Duodenal mucosa (tissue), 2 donors: ENCODE measurements around the gene SULT1A2.
"Not testable (repeated sequence)": the region's sequence is repeated elsewhere in the genome, so short reads cannot be mapped to it uniquely, and the experiment has no call there.

Source experiments
- H3K27ac ChIP-seq: one replicate; pipeline ENCODE4 v1.7.0; 2013; ENCODE audit warnings: low read depth, low read length
- H3K27me3 ChIP-seq, 2 donors: one replicate each; pipeline ENCODE4 v1.7.0; 2013; ENCODE audit warnings: low read length in 2 of 2, control low read depth in 1 of 2; ENCODE audit not compliant: insufficient read depth in 2 of 2, control insufficient read depth in 1 of 2
- H3K36me3 ChIP-seq, 2 donors: one replicate each; pipeline ENCODE4 v1.7.0; 2013; ENCODE audit warnings: low read length in 2 of 2, control low read depth in 1 of 2; ENCODE audit not compliant: insufficient read depth in 2 of 2, control insufficient read depth in 1 of 2
- H3K4me1 ChIP-seq, 2 donors: one replicate each; pipeline ENCODE4 v1.7.0; 2013; ENCODE audit warnings: low read length in 2 of 2, control low read depth in 1 of 2; ENCODE audit not compliant: insufficient read depth in 2 of 2, control insufficient read depth in 1 of 2
- H3K4me3 ChIP-seq, 2 donors: one replicate each; pipeline ENCODE4 v1.7.0; 2013; ENCODE audit warnings: low read length in 2 of 2, low read depth in 1 of 2
- H3K9ac ChIP-seq, 2 donors: one replicate each; pipeline ENCODE4 v1.7.0; 2013; ENCODE audit warnings: low read length in 2 of 2, low read depth in 1 of 2
- H3K9me3 ChIP-seq, 2 donors: one replicate each; pipeline ENCODE4 v1.7.0; 2013; ENCODE audit warnings: low read length in 2 of 2, control low read depth in 1 of 2; ENCODE audit not compliant: control insufficient read depth in 1 of 2

The SULT1A2 gene

DNA sequence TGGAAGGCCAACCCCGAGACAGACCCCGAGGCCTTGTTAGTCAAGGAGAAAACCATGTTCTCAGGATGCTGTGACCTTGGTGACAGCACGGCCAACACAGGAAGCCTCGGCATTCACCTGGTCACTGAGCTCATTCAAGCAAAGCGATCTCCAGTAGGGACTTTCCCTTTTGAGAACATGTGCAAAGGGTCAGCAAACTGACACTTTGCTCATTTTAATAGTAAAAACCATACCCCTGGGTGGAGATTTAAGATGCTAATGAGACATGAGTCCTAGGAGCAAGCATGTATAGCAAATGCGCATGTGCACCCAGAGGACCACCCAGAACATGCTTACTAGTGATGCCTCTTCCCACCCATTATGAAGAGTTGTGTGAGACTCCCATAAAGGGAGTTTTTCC is 5.7 kb upstream of the SULT1A2 start:
- Histone ChIP-seq H3K27ac (no peak overlapping the region), H3K9ac (no peak overlapping the region), H3K9me3 (no peaks in the 10 kb centered on the region), H3K27me3 (no peaks in the 10 kb centered on the region), H3K4me1 (peaks cover 4 to 8% of the 10 kb centered on the region in 2 donors), H3K36me3 (peaks cover 0 to 11% of the 10 kb centered on the region in 2 donors), H3K4me3 (no peak overlapping the region)

DNA sequence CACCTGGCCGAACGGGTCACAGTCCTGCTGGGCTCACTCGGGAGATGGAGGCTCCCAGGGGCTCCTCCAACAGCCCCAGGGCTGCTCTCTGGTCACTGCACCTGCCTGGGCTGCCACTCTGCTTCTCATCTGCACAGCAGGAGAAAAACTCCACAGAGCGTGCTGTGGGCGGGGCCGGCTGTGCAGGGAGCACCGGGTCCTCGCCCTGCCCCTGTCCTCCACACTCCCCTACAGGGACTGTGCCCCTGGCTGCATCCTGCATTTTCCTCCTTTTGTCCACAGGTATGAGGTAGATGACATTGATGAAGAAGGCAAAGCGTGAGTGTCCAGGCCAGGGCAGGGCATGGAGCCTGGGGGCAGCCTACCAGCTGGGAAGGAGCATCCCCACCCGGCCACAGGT is 5.2 kb upstream of the SULT1A2 start:
- H3K4me3 ChIP-seq, result not testable (repeated sequence)

DNA sequence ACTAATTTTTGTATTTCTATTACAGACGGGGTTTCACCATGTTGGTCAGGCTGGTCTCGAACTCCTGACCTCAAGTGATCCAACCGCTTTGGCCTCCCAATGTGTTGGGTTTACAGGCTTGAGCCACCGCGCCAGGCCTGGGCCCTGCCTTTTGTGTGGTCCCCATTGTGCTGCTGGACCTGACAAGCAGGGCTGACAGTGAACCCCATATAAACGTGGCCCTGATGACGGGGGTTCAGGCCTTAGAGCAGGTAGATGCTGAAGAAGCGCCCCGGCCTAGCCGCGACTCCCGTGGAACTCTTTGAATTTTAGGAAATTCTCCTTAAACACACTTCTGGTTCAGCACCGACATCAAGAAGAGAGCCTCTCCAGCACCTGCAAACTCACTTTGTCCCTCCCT is 4.7 kb upstream of the SULT1A2 start:
- not testable (repeated sequence) for H3K27ac ChIP-seq, H3K27me3 ChIP-seq, H3K9ac ChIP-seq, H3K4me3 ChIP-seq, H3K36me3 ChIP-seq, H3K9me3 ChIP-seq
- H3K4me1 ChIP-seq, result peaks cover 10 to 15% of the 10 kb centered on the region in 2 donors

More for the DNA sequence above, 5.2 kb upstream of the SULT1A2 start:
- not testable (repeated sequence) for H3K27ac ChIP-seq, H3K27me3 ChIP-seq, H3K36me3 ChIP-seq, H3K9ac ChIP-seq, H3K9me3 ChIP-seq
- peaks cover 8 to 13% of the 10 kb centered on the region in 2 donors for H3K4me1 ChIP-seq

DNA sequence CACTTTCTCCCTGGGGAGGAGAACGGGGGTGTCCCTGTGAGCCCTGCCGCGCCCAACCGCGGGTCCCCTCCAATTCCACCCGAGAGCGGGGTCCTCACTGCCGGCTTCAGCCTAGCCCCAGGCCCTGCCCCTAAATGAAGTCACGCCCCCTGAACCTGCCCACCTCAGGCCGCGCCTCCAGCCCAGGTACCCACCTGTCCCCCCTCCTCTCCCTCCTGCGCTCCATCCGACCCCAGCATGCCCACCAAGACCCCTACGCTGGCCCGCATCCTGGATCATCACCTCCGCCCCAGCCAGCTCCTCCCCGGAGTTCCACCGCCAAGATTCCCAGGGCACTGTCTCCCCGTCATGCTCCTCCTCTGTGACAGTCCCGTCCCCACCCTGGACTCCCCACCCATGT is 4.1 kb upstream of the SULT1A2 start:
- H3K4me3 ChIP-seq, H3K27ac ChIP-seq, H3K9me3 ChIP-seq, H3K27me3 ChIP-seq, H3K36me3 ChIP-seq, H3K9ac ChIP-seq: not testable (repeated sequence)
- H3K4me1 ChIP-seq, result peaks cover 10 to 15% of the 10 kb centered on the region in 2 donors

DNA sequence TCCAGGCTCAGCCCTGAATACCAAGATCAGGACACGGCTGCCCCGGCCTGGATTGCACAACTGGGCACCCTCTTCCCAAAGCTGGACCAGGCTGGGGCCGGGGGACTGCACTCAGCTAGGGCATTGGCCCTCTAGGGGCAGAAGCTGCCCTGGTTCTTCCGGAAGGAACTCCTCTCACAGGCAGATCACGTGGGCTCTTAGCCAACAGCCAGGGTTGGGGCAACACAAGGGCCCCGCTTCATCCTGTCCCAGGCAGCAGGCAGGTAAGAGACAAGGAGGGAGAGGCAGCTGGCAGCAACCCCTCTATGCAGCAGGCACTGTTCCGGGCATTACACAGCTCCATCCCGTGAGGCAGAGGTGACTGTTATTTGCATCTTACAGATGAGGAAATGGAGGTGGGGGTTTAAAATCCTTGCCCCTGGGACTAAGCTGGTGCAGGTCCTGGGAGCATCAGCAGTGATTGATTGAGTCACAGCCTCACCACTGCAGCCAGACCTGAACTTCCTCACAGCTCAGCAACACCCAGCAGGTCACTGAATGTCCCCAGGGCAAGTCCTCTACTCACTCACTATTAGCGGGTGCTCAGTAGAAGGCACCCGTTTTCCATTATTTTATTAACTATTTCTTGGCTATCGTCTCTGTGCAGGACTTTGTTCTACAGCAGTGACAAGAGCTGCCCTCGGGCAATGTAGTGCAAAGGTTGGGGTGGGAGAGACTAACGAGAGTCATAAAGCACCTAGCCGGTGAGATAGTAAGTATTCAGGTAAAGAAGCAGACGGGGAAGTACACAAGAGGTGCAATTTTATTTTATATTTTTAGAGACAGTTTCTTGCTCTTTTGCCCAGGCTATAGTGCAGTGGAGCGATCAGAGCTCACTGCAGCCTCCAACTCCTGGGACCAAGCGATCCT is 2.8 kb upstream of the SULT1A2 start:
- H3K36me3 ChIP-seq, H3K4me3 ChIP-seq, H3K27ac ChIP-seq, H3K9ac ChIP-seq, H3K9me3 ChIP-seq, H3K27me3 ChIP-seq: not testable (repeated sequence)
- H3K4me1 ChIP-seq, result peaks cover 10 to 15% of the 10 kb centered on the region in 2 donors

DNA sequence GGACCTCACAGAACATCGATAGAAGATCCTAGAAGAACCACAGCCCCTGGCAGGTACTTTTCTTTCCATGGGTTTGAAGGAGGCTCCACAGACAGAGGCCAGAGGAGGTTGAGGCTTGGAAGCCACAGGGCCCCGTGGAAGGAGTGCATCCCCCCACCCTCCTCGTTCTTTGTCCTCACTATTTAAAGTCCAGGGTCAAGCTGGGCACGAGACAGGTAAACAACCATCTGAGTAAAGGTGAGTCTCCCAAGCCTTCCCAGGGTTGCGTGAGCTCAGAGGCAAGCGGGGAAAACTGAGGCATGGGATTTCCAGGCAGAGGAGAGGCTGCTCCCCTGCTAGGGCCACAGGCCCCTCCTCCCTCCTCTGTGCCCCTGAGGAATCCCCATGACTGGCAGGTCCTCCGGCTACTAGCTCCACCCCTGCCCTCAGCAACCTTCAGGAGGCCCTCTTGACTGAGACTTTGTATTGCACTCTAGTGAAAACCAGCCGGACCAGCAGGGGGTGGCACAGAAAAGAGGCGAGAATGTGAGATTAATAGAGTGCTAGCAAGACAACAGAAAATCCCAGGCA is 927 bp upstream of the SULT1A2 start:
- H3K4me3 ChIP-seq, result peak overlapping the region in 1 of 2 donors; percentile 15
- H3K27ac ChIP-seq, result peak overlapping the region; percentile 66
- peaks cover 0 to 7% of the 10 kb centered on the region in 2 donors for H3K36me3 ChIP-seq
- peak overlapping the region in 1 of 2 donors; percentile 18 for H3K9ac ChIP-seq
- H3K9me3 ChIP-seq, result no peaks in the 10 kb centered on the region
- no peaks in the 10 kb centered on the region for H3K27me3 ChIP-seq
- H3K4me1 ChIP-seq, result peaks cover 10 to 15% of the 10 kb centered on the region in 2 donors

DNA sequence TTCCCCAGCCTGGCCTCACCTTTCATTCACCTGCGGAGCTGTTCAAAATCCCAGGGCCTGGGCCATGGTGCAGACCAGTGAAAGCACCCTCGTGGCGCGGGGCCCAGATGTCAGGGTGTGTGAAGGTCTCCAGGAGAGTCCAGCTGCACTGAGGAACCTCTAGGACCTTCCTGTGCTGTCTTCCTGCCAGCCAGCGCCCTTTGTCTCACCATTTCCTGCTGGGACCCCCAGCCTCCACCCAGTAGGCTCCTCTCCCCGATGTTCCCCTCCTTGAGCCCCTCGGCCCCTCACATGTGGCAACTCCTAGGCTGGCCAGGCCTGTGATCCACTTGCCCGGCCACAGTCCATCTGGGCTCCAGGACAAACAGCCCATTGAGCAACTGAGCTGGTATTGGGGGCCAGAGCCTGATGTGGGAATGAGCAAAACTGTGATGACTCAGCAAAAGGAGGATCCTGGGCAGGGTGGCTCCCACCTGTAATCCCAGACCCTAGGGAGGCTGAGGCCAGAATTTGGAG is 677 bp downstream of the SULT1A2 start:
- H3K27me3 ChIP-seq, result no peaks in the 10 kb centered on the region
- H3K9me3 ChIP-seq, result no peaks in the 10 kb centered on the region
- no peak overlapping the region for H3K27ac ChIP-seq
- H3K36me3 ChIP-seq, result peaks cover 11 to 20% of the 10 kb centered on the region in 2 donors
- peak overlapping the region; percentile 39 to 51 for H3K9ac ChIP-seq
- peak overlapping the region; percentile 44 to 58 for H3K4me3 ChIP-seq
- peaks cover 10 to 15% of the 10 kb centered on the region in 2 donors for H3K4me1 ChIP-seq

DNA sequence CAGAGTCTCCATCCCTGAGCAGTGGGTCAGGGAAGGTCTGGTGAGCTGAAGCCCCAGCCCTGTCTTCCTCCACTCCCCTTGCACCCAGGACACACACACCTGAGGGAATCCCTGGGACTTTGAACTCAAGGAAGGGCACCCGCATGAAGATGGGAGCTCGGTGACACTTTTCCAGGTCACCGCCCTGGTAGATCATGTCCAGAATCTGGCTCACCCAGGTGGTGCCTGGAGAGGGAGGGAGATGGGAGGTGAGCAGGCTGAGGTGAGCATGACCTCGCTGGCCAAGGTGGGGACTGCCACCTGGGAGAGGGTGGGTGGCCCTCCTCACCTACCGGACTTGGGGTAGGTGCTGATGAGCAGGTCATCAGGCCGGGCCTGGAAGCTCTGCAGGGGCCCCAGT is 1.4 kb downstream of the SULT1A2 start:
- not testable (repeated sequence) for H3K9me3 ChIP-seq, H3K27ac ChIP-seq, H3K9ac ChIP-seq, H3K27me3 ChIP-seq
- Histone ChIP-seq H3K36me3 (peaks cover 17 to 27% of the 10 kb centered on the region in 2 donors), H3K4me3 (peak overlapping the region in 1 of 2 donors; percentile 28), H3K4me1 (peaks cover 10 to 15% of the 10 kb centered on the region in 2 donors)

DNA sequence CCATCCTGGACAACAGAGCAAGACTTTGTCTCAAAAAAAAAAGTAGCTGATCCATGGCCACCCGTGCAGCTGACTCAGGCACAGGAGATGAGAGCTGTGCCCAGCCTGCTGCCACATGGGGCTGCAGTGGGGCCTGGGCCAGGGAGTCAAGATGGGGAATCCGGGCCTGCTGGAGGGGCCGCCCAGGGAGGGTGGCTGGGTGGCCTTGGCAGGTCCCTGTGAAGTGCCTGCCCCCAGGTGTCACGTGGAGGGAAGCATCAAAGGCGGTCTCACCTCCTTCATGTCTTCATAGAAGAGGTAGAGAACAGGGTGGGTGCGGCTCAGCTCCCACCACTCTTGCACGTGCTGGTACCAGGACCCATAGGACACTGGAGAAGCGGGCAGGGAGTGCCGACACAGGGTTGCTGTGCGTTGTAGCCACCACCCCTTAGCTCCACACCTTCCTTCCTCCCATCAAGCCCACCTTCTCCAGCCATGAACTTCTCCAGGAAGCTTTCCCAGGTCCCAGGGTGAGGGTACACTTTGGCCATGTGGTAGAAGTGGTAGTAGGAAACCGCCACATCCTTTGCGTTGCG is 3.8 kb downstream of the SULT1A2 start:
- Histone ChIP-seq H3K9ac (no peak overlapping the region), H3K4me3 (no peak overlapping the region), H3K4me1 (peaks cover 10 to 12% of the 10 kb centered on the region in 2 donors), H3K27ac (no peak overlapping the region), H3K9me3 (no peaks in the 10 kb centered on the region), H3K36me3 (peaks cover 30 to 50% of the 10 kb centered on the region in 2 donors), H3K27me3 (no peaks in the 10 kb centered on the region)

DNA sequence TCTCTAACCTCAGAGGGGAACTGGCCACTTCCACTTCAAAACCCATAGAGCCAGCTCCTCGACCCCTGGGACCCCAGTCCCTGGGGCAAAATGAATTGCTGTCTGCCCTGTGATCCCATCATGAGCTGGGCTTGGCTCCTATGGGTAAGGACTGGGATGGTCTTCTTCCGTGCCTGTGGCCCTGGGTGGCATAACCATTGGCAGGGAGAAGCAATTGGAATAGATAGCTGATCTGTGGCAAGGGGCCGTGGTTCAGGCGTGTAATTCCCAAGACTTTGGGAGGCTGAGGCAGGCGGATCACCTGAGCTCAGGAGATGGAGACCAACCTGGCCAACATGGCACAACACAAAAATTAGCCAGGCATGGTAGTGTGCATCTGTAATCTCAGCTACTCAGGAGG is 4.3 kb downstream of the SULT1A2 start:
- H3K27me3 ChIP-seq, result no peaks in the 10 kb centered on the region
- H3K9me3 ChIP-seq, result no peaks in the 10 kb centered on the region
- H3K9ac ChIP-seq, result no peak overlapping the region
- H3K27ac ChIP-seq, result no peak overlapping the region
- no peak overlapping the region for H3K4me3 ChIP-seq
- peaks cover 30 to 52% of the 10 kb centered on the region in 2 donors for H3K36me3 ChIP-seq
- H3K4me1 ChIP-seq, result peaks cover 6% of the 10 kb centered on the region in 2 donors
